AG04449 (cell line): ENCODE measurements around the gene SAV1.

Experiments
- CTCF ChIA-PET: fragments of 350-600 bp; formaldehyde crosslinking; extraction: SDS; loops from one replicate; lab custom pipeline; 2021; ENCODE audit warnings: antibody characterized with exemption; lab: Yijun Ruan, JAX
- POLR2A ChIA-PET: fragments of 400-600, 350-600 bp; formaldehyde crosslinking; extraction: SDS; loops from one replicate; lab custom pipeline; 2020; ENCODE audit warnings: antibody characterized with exemption, inconsistent platforms; lab: Yijun Ruan, JAX
- DNase-seq: peaks from one replicate; pipeline ENCODE4 v3.0.0-alpha.2; 2010; ENCODE audit warnings: low read depth, low spot score
- H3K4me3 ChIP-seq: 2 replicates; pipeline ENCODE4 v1.5.1; 2011; ENCODE audit warnings: low read depth, mild to moderate bottlenecking, control low read depth, low read length
- CTCF ChIP-seq: IDR thresholded peaks from one replicate; pipeline ENCODE4 v1.5.1; 2011; ENCODE audit warnings: mild to moderate bottlenecking, moderate library complexity, low read length, control low read depth, inconsistent platforms; ENCODE audit not compliant: insufficient read depth; ENCODE audit errors: missing control alignments

Gene SAV1

GRCh38 chr14:50659327-50659974 lies 8.7 kb downstream of the SAV1 start:
- ChIA-PET CTCF (no interaction called here), POLR2A (interaction anchor here (0.9 kb wide), 1 partner anchor 9 kb away, joined by 4 read pairs; the partner anchor contains the start of gene SAV1)
- TF ChIP-seq CTCF = no peak
- no peak for DNase-seq
- H3K4me3 ChIP-seq = no peak overlapping the region

GRCh38 chr14:50658203-50658602 lies 9.9 kb downstream of the SAV1 start:
- no peak overlapping the region for H3K4me3 ChIP-seq
- no peak for DNase-seq
- POLR2A ChIA-PET = interaction anchor here (0.6 to 0.9 kb wide), 3 partner anchors 25 to 117 kb away, joined by 3 to 4 read pairs (median 3); no protein-coding TSS in a partner anchor
- CTCF ChIA-PET = interaction anchor here (0.9 to 2.3 kb wide), 7 partner anchors 13 to 119 kb away, joined by 3 to 7 read pairs (median 3); no protein-coding TSS in a partner anchor
- TF ChIP-seq CTCF = no peak

GRCh38 chr14:50657753-50658152 lies 10.4 kb downstream of the SAV1 start:
- TF ChIP-seq CTCF = no peak
- POLR2A ChIA-PET = interaction anchor here (0.6 to 1.4 kb wide), 4 partner anchors 11 to 118 kb away, joined by 3 to 4 read pairs (median 4); partner anchors contain the start of gene SAV1
- no peak for DNase-seq
- no peak overlapping the region for H3K4me3 ChIP-seq
- CTCF ChIA-PET = interaction anchor here (0.9 to 2.3 kb wide), 8 partner anchors 12 to 119 kb away, joined by 3 to 7 read pairs (median 3); no protein-coding TSS in a partner anchor

GRCh38 chr14:50656776-50657175 lies 11.3 kb downstream of the SAV1 start:
- no peak for DNase-seq
- no peak for TF ChIP-seq CTCF
- POLR2A ChIA-PET = interaction anchor here (0.8 to 1.4 kb wide), 2 partner anchors 12 to 46 kb away, joined by 3 to 4 read pairs; partner anchors contain the start of gene SAV1
- no peak overlapping the region for H3K4me3 ChIP-seq
- CTCF ChIA-PET = interaction anchor here (1.2 to 2.3 kb wide), 4 partner anchors 21 to 117 kb away, joined by 3 to 7 read pairs (median 4); no protein-coding TSS in a partner anchor

GRCh38 chr14:50649691-50650090 lies 18.4 kb downstream of the SAV1 start:
- no peak for DNase-seq
- H3K4me3 ChIP-seq = no peak overlapping the region
- POLR2A ChIA-PET = no interaction called here
- no peak for TF ChIP-seq CTCF
- CTCF ChIA-PET = interaction anchor here (1.0 to 3.0 kb wide), 2 partner anchors 124 to 127 kb away, joined by 3 to 11 read pairs; no protein-coding TSS in a partner anchor

- TF ChIP-seq CTCF = no peak
- ChIA-PET POLR2A (no interaction called here), CTCF (interaction anchor here (1.4 kb wide), 1 partner anchor 126 kb away, joined by 3 read pairs; no protein-coding TSS in a partner anchor)
- no peak for DNase-seq
- H3K4me3 ChIP-seq = no peak overlapping the region
These were observed 20.4 kb downstream of the SAV1 start for GRCh38 chr14:50647753-50648152.
